ENCODE results near the gene ATG10.
"Not testable (repeated sequence)": the region's sequence is repeated elsewhere in the genome, so short reads cannot be mapped to it uniquely, and the experiment has no call there.

ATG10 gene

GRCh38 chr5:81971712-81972491, at the start of gene ATG10:
TSS of gene ATG10 (plus strand) at chr5:81972023. CDS start at chr5:81987571, 15,548 bp downstream.
- peak; percentile 93 for DNase-seq

DNA sequence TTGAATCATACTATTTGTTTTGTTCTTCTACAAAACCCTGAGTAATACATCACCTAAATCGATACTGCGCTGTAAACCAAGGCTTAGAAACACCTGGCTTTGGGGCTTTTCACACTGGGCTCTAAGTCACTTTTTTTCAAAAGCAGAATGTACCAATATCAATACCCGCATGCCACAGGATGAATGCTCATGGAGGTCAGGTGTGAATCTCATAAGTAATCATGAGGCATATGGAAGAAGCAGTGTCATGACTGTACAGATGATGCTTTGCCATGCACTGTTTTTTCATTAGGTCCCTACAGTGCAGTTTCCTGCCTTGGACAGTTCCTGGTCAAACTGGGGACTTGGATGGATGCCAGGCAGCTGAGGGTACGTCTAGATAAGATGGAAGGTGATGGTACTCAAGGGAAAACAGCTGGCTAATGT, 49.0 kb upstream of the ATG10 start:
- DNase-seq: peak; percentile 35

GRCh38 chr5:81924442-81924841, 47.4 kb upstream of the ATG10 start:
- DNase-seq: no peak

GRCh38 chr5:81925009-81925408, 46.8 kb upstream of the ATG10 start:
- peak; percentile 4 for DNase-seq

GRCh38 chr5:81925981-81926380, 45.8 kb upstream of the ATG10 start:
- no peak for DNase-seq

- DNase-seq: no peak
These were observed 35.8 kb upstream of the ATG10 start for GRCh38 chr5:81936066-81936465.

DNA sequence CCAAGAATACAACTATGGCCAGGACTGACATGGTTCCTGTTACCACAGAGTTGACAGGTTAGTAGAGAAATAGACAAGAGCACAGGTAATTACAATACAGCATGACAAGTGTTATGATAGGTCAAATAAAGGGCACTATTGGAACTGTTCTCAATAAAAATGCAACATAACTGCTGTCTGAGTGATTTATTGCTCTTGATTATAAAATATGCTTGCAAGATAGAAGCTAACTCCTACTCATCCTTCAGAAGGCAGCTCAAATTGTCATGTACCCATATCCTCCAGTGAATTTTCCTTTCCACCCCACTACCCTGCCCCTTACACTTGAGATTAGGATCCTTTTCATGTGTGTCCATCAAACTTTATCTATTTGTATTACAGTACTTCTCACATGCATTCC, 35.1 kb upstream of the ATG10 start:
- DNase-seq: no peak

GRCh38 chr5:81942746-81943145, 29.1 kb upstream of the ATG10 start:
- DNase-seq: no peak

GRCh38 chr5:81948349-81948748, 23.5 kb upstream of the ATG10 start:
- no peak for DNase-seq

GRCh38 chr5:81949462-81949861, 22.4 kb upstream of the ATG10 start:
- DNase-seq: no peak

- DNase-seq: no peak
These were observed 20.8 kb upstream of the ATG10 start for GRCh38 chr5:81950996-81951395.

DNA sequence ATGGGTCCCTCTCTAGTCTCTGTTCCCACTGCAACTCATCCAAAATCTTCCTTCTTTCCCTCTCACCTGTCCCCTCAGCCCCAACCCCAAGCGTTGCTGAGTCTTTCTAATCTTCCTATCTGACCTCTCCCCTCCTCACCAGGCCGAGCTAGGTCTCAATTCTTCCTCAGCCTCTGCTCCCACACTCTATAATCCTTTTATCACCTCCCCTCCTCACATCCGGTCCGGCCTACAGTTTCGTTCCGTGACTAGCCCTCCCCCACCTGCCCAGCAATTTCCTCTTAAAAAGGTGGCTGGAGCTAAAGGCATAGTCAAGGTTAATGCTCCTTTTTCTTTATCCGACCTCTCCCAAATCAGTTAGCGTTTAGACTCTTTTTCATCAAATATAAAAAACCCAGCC, 17.0 kb upstream of the ATG10 start:
- not testable (repeated sequence) for DNase-seq

GRCh38 chr5:81958129-81958528, 13.7 kb upstream of the ATG10 start:
- not testable (repeated sequence) for DNase-seq

DNA sequence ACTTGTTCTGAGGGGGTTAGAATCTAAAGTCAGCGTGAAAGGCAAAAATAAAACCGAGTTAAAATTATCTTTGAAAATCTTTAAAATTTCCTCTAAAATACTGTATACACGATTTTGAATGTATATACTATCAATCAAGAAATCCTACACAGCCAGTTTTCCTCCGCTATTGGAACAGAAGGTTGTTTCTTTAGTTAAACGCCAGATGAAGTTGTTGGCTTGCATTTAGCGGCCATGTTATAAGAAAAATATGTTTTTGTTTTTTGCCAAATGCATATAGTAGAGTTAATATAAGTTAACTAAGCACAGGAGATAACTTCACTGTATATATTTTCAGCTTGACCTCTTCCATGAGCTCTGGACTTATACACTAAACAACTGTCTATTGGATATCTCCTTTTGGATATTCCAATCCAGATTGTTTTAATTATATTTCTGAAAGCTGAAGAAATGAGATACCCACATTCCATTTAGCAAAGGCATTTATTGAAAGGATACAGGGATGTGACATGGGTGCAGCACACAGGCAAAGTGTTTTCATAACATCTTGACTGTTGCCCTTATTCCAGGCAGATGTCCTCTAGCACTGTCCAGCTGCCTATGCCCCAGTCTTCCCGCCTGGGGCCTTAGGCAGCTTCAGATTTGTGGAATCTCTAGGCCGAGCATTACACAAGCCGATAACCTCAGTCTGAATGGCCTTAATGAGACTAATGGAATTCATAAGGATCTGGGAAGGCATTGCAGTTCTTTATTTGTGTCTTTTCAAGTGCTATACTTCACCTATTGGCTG, 10.0 kb upstream of the ATG10 start:
- no peak for DNase-seq

DNA sequence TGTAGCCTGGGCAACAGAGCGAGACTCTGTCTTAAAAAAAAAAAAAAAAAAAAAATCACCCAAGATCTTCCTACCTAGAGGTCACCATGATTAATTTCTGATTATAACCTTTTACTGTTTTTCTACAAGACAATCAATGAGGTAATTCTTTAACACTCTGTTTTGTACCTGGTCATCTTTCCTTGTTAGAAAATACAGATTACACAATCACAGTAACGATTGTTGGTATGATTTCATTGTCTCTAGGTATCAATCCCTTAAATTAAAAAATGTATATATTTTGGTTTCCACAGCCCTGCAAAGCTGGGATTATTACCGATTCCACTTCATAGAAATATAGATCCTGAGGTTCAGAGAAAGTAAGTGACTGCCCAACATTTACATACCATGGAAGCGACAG, 8.3 kb upstream of the ATG10 start:
- no peak for DNase-seq

GRCh38 chr5:81965524-81965923, 6.3 kb upstream of the ATG10 start:
- DNase-seq: no peak

GRCh38 chr5:81969226-81969625, 2.6 kb upstream of the ATG10 start:
- DNase-seq: no peak

DNA sequence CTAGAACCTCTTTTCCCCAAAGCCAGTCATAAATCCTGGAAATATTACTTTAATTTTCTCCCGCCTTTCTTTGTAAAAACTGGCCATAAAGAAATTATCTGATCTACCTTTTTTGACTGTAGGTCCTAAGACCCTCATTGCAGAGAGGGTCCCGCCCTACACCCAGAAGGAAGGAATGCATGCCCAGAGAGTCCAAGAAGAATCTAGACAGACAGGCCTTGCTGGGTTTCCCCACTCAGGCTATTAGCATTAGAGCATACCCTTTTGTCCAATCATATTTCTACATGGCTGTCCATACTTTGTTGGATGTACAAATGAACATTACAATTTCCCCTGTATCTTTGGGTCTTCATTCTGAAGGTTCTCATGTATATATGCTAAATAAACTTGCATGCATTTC, 1.9 kb upstream of the ATG10 start:
- no peak for DNase-seq

DNA sequence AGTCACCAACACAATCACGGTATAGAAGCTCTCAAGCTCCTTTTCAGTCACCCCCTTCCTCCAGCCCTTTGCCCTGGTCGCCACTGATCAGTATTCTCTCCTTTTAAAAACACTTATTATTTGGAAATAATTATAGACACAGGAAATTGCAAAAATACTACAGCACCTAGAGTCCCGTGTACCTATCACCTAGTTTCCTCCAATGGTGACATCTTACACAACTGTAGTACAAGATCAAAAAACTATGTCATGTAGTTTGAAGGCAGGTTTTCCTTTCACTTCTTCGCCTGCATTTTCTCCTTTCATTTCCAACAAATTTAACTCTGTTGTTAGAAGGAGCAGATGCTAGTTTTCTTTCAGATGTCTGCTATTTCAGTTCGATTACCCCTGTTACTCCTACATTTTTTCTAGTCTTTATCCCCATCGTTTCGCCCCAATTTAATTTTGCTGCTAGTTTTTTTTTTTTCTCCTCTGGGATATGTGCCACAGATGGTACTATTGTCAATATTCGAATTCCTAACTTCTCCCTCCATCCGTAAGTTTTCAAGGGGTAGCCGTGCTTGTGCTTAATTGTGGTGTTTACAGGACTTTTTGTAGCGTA, 612 bp upstream of the ATG10 start:
- peak; percentile 29 for DNase-seq

DNA sequence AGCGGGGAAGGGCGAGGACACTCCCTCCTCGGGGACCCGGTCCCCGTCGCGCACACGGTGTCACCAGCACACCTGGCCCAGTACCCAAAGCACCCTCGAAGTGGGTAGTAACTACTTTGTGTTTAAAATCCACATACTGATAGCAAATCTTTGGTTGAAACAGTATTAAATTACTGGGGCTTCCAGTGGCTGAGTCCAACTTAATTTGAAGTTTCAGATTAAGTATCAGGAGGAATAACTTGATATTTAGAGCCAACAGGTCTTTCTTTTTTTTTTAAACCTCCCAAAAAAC, 615 bp downstream of the ATG10 start:
- DNase-seq: no peak

- DNase-seq: no peak
These were observed 8.3 kb downstream of the ATG10 start for GRCh38 chr5:81980160-81980559.

DNA sequence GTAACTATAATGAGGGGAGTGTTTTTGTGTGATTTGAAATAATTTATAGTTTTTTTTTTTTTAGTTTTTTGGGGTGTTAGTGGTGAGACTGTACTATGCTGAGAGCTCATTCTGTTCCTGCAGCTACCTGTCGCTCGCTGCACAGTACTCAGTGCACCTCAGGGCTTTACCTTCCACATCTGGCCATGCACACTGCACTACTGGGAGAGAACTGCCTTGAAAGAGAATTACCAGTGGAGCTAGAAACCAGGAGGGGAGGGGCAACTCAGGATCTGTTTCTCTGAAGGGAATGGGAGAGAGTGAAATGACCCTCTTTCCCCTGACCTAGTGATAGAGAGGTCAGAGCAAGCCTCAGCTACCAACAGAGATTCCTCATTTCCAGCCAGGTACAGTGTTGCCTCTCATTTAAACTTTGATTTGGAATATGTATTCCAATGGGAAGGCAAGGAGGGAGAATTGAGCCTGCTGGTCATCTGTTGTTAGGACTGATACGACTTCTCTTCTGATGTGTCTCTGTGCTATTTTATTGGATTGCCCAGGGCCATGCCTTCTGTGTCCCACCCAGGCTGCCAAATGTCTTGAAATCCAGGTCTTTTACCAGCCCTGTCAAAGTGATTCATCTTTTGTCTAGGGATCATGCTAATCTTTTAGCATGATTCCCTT, 8.9 kb downstream of the ATG10 start:
- no peak for DNase-seq

GRCh38 chr5:81982172-81982685, 10.4 kb downstream of the ATG10 start:
- not testable (repeated sequence) for DNase-seq

Measured in activated CD4-positive, alpha-beta T cell treated with anti-CD3 and anti-CD28 coated beads, Interleukin-10, Interleukin-2, amounts not matched to agents 100 ng/mL and 50 ng/mL, durations not matched to agents 16 hours and 8 hours (primary cell).